H1 (cell line): Measurements from ENCODE around the gene HAT1. TPM values are rescaled to one million over a fixed set of nuclear protein-coding genes. Genes with fewer than 3 reads are reported as not detected.

ENCODE experiments used
- CTCF ChIA-PET: fragments of 300-600 bp; sonication (Branson Sonifier 250); formaldehyde crosslinking; loops from one replicate; lab custom pipeline; 2021; ENCODE audit not compliant: partially characterized antibody; lab: Charles Lee
- POLR2A ChIA-PET: fragments of 300-600 bp; sonication (Branson Sonifier 250); formaldehyde crosslinking; loops from one replicate; lab custom pipeline; 2021; ENCODE audit warnings: inconsistent platforms; ENCODE audit not compliant: partially characterized antibody; lab: Charles Lee
- DNase-seq, 2 experiments: peaks; one replicate each; pipeline versions ENCODE4 v3.0.0 to v3.0.0-alpha.2; 2010 to 2022; ENCODE audit warnings: low spot score in 2 of 2, low read depth in 1 of 2, mixed read lengths in 1 of 2
- FAIRE-seq: peaks from 2 replicates; lab custom pipeline; 2011; peaks lifted over from hg19 to GRCh38; lab: Jason Lieb, UNC
- H2AFZ ChIP-seq: 2 replicates; pipeline ENCODE4 v1.8.1; 2012; ENCODE audit warnings: low read length, inconsistent platforms
- H2AK5ac ChIP-seq: 2 replicates; pipeline ENCODE4 v1.6.1; 2013; ENCODE audit warnings: low read depth, low read length
- H2BK120ac ChIP-seq: replicated peaks from 2 replicates; pipeline ENCODE3; 2013; ENCODE audit warnings: low read depth, low read length, inconsistent platforms
- H2BK12ac ChIP-seq: 2 replicates; pipeline ENCODE4 v1.6.1; 2013; ENCODE audit warnings: low read depth, low read length
- H2BK15ac ChIP-seq: 2 replicates; pipeline ENCODE4 v1.6.1; 2013; ENCODE audit warnings: low read length
- H2BK20ac ChIP-seq: 2 replicates; pipeline ENCODE4 v1.6.1; 2013; ENCODE audit warnings: low read length
- H2BK5ac ChIP-seq: 2 replicates; pipeline ENCODE4 v1.6.1; 2013; ENCODE audit warnings: low read depth, low read length
- H3K14ac ChIP-seq: 2 replicates; pipeline ENCODE4 v1.6.1; 2013; ENCODE audit warnings: inconsistent platforms; ENCODE audit not compliant: insufficient read length
- H3K18ac ChIP-seq: 2 replicates; pipeline ENCODE4 v1.6.1; 2013; ENCODE audit warnings: low read length; ENCODE audit errors: extremely low read depth
- H3K23ac ChIP-seq: 2 replicates; pipeline ENCODE4 v1.6.1; 2013; ENCODE audit warnings: inconsistent platforms; ENCODE audit not compliant: insufficient read length
- H3K23me2 ChIP-seq: 2 replicates; pipeline ENCODE4 v1.6.1; 2013; ENCODE audit warnings: low read depth, low read length
- H3K27ac ChIP-seq: 2 replicates; pipeline ENCODE4 v1.6.1; 2011; ENCODE audit warnings: low read depth, low read length, inconsistent platforms
- H3K27me3 ChIP-seq, 4 experiments: replicated peaks in 1 of 4; 1 replicate in 1 of 4; 2 replicates in 3 of 4; pipeline versions ENCODE4 v1.6.1 to v1.8.1; 2011 to 2013; ENCODE audit warnings: low read length in 3 of 4, mild to moderate bottlenecking in 3 of 4, inconsistent platforms in 2 of 4, mixed read lengths in 2 of 4, moderate library complexity in 1 of 4; ENCODE audit not compliant: control insufficient read depth in 3 of 4, insufficient read depth in 3 of 4; ENCODE audit errors: extremely low read depth in 1 of 4
- H3K36me3 ChIP-seq, 4 experiments: 2 replicates each; pipeline versions ENCODE4 v1.6.1 to v1.8.1; 2011 to 2013; ENCODE audit warnings: mild to moderate bottlenecking in 4 of 4, low read length in 3 of 4, moderate library complexity in 2 of 4, control low read depth in 1 of 4, inconsistent platforms in 1 of 4; ENCODE audit not compliant: insufficient read depth in 4 of 4, control insufficient read depth in 2 of 4
- H3K4ac ChIP-seq: replicated peaks from 2 replicates; pipeline ENCODE3; 2013; ENCODE audit warnings: low read length, low read depth, mixed read lengths, inconsistent platforms; ENCODE audit not compliant: insufficient read length
- H3K4me1 ChIP-seq, 4 experiments: replicated peaks in 1 of 4; 1 replicate in 1 of 4; 2 replicates in 3 of 4; pipeline versions ENCODE4 v1.6.1 to v1.8.1; 2011 to 2013; ENCODE audit warnings: low read length in 3 of 4, inconsistent platforms in 2 of 4, mixed read lengths in 1 of 4; ENCODE audit not compliant: insufficient read depth in 4 of 4, control insufficient read depth in 3 of 4
- H3K4me2 ChIP-seq, 2 experiments: 2 replicates each; pipeline versions ENCODE4 v1.6.1 to v1.8.1; 2011 to 2013; ENCODE audit warnings: low read depth in 2 of 2, low read length in 2 of 2, control low read depth in 1 of 2, inconsistent platforms in 1 of 2, mild to moderate bottlenecking in 1 of 2; ENCODE audit not compliant: insufficient read depth in 1 of 2
- H3K4me3 ChIP-seq, 4 experiments: fragments of 200-600, 300-600 bp in 1 of 4; sonication (generic), shearing (Covaris generic), sonication (Bioruptor Twin) in 1 of 4; 2 replicates each; pipeline versions ENCODE4 v1.5.1 to v1.8.1; 2011 to 2016; ENCODE audit warnings: low read length in 4 of 4, low read depth in 3 of 4, control low read depth in 2 of 4, inconsistent platforms in 2 of 4, mild to moderate bottlenecking in 2 of 4, mixed read lengths in 1 of 4, moderate library complexity in 1 of 4; ENCODE audit not compliant: insufficient read depth in 2 of 4; ENCODE audit errors: extremely low read depth in 1 of 4
- H3K56ac ChIP-seq: replicated peaks from 2 replicates; pipeline ENCODE3; 2013; ENCODE audit warnings: low read depth, mild to moderate bottlenecking, mixed read lengths, low read length, inconsistent platforms; ENCODE audit not compliant: insufficient read length
- H3K79me1 ChIP-seq: 2 replicates; pipeline ENCODE4 v1.6.1; 2013; ENCODE audit warnings: low read depth, low read length, control low read depth
- H3K79me2 ChIP-seq, 2 experiments: 2 replicates each; pipeline versions ENCODE4 v1.6.1 to v1.8.1; 2012 to 2013; ENCODE audit warnings: low read length in 2 of 2, mild to moderate bottlenecking in 2 of 2, inconsistent platforms in 1 of 2; ENCODE audit not compliant: insufficient read depth in 2 of 2, control insufficient read depth in 1 of 2
- H3K9ac ChIP-seq, 4 experiments: replicated peaks in 1 of 4; 1 replicate in 1 of 4; 2 replicates in 3 of 4; pipeline versions ENCODE4 v1.6.1 to v1.8.1; 2011 to 2013; ENCODE audit warnings: low read depth in 3 of 4, low read length in 3 of 4, control low read depth in 2 of 4, mild to moderate bottlenecking in 2 of 4, moderate library complexity in 2 of 4, inconsistent platforms in 1 of 4; ENCODE audit errors: extremely low read depth in 1 of 4
- H3K9me3 ChIP-seq, 2 experiments: 2 replicates each; pipeline versions ENCODE4 v1.6.1 to v1.8.1; 2012 to 2013; ENCODE audit warnings: mild to moderate bottlenecking in 2 of 2, moderate library complexity in 2 of 2, control low read depth in 1 of 2, inconsistent platforms in 1 of 2, low read depth in 1 of 2, low read length in 1 of 2, mixed read lengths in 1 of 2; ENCODE audit not compliant: insufficient read depth in 2 of 2
- H4K20me1 ChIP-seq, 2 experiments: replicated peaks in 1 of 2; 2 replicates each; pipeline versions ENCODE3 to v1.8.1; 2011 to 2013; ENCODE audit warnings: inconsistent platforms in 2 of 2, low read length in 2 of 2, mild to moderate bottlenecking in 1 of 2; ENCODE audit not compliant: insufficient read depth in 2 of 2, control insufficient read depth in 1 of 2
- H4K5ac ChIP-seq: 2 replicates; pipeline ENCODE4 v1.6.1; 2013; ENCODE audit warnings: low read length, low read depth, mixed read lengths, inconsistent platforms; ENCODE audit not compliant: insufficient read length
- H4K8ac ChIP-seq: 2 replicates; pipeline ENCODE4 v1.8.0; 2013; ENCODE audit warnings: mild to moderate bottlenecking, moderate library complexity, low read length, inconsistent platforms; ENCODE audit not compliant: insufficient read depth; ENCODE audit errors: extremely low read depth
- H4K91ac ChIP-seq: replicated peaks from 2 replicates; pipeline ENCODE3; 2013; ENCODE audit warnings: low read length, mixed read lengths, inconsistent platforms; ENCODE audit not compliant: insufficient read length
- CEBPB ChIP-seq: IDR thresholded peaks from 2 replicates; pipeline ENCODE4 v1.6.1; 2012; ENCODE audit warnings: low read depth, low read length
- FOSL1 ChIP-seq: IDR thresholded peaks from 2 replicates; pipeline ENCODE4 v1.6.1; 2011; ENCODE audit warnings: mild to moderate bottlenecking, low read depth, low read length, moderate library complexity; ENCODE audit not compliant: insufficient read depth
- HDAC2 ChIP-seq, 2 experiments: fragments of 300-600 bp in 1 of 2; sonication (generic) in 1 of 2; IDR thresholded peaks; 2 replicates each; pipeline ENCODE4 v1.6.1; 2011 to 2012; ENCODE audit warnings: low read depth in 2 of 2, low read length in 2 of 2, mild to moderate bottlenecking in 2 of 2, moderate library complexity in 2 of 2, borderline replicate concordance in 1 of 2, inconsistent platforms in 1 of 2
- HDAC6 ChIP-seq: IDR thresholded peaks from one replicate; pipeline ENCODE4 v1.7.1; 2012; ENCODE audit warnings: low read depth, mild to moderate bottlenecking, inconsistent platforms, low read length, moderate library complexity
- NRF1 ChIP-seq: IDR thresholded peaks from 2 replicates; pipeline ENCODE4 v1.6.1; 2011; ENCODE audit warnings: mild to moderate bottlenecking, low read depth, low read length, improper control_type of control experiment
- POLR2A ChIP-seq, 2 experiments: IDR thresholded peaks; 1 replicate in 1 of 2; 2 replicates in 1 of 2; pipeline ENCODE4 v1.6.1; 2011; ENCODE audit warnings: low read depth in 2 of 2, low read length in 2 of 2, mild to moderate bottlenecking in 2 of 2; ENCODE audit errors: control extremely low read depth in 1 of 2
- RAD21 ChIP-seq, 2 experiments: IDR thresholded peaks in 1 of 2; conservative IDR thresholded peaks in 1 of 2; 2 replicates each; pipeline ENCODE4 v1.6.1; 2011; ENCODE audit warnings: low read depth in 2 of 2, low read length in 2 of 2, improper control_type of control experiment in 1 of 2, inconsistent platforms in 1 of 2, mild to moderate bottlenecking in 1 of 2, moderate library complexity in 1 of 2
- RNF2 ChIP-seq: fragments of 200-900, 300-1000 bp; sonication (generic); IDR thresholded peaks from 2 replicates; pipeline ENCODE4 v1.7.1; 2016; ENCODE audit warnings: borderline replicate concordance, low read depth, mild to moderate bottlenecking, antibody characterized with exemption, low read length; ENCODE audit not compliant: poor library complexity, severe bottlenecking; ENCODE audit errors: missing control alignments
- SIX5 ChIP-seq: IDR thresholded peaks from 2 replicates; pipeline ENCODE4 v1.6.1; 2011; ENCODE audit warnings: mild to moderate bottlenecking, low read depth, low read length
- TAF1 ChIP-seq: IDR thresholded peaks from 2 replicates; pipeline ENCODE4 v1.6.1; 2011; ENCODE audit warnings: mild to moderate bottlenecking, low read depth, low read length
- TAF7 ChIP-seq: optimal IDR thresholded peaks from 2 replicates; pipeline ENCODE3; 2011; ENCODE audit warnings: low read depth, mild to moderate bottlenecking, inconsistent platforms, low read length, moderate library complexity, borderline replicate concordance
- TBP ChIP-seq: IDR thresholded peaks from 2 replicates; pipeline ENCODE4 v1.6.1; 2011; ENCODE audit warnings: low read depth, low read length, improper control_type of control experiment
- YY1 ChIP-seq: IDR thresholded peaks from 2 replicates; pipeline ENCODE4 v1.6.1; 2011; ENCODE audit warnings: low read depth, mild to moderate bottlenecking, low read length
- WGBS, 2 experiments: shearing (Covaris generic) in 1 of 2; methylation state at CpG; one replicate each; pipeline versions ENCODE4 v1.1.6 to v1.1.7; 2013 to 2015; ENCODE audit warnings: low lambda C conversion rate in 2 of 2, mixed read lengths in 2 of 2, inconsistent platforms in 1 of 2, low coverage in 1 of 2, missing lambda C conversion rate in 1 of 2; ENCODE audit not compliant: insufficient replicate concordance in 2 of 2, insufficient coverage in 1 of 2, insufficient read length in 1 of 2; ENCODE audit errors: extremely low coverage in 1 of 2, missing lambda C conversion rate in 1 of 2; 5-methylcytosine and 5-hydroxymethylcytosine counted together
- polyA plus RNA-seq, 7 experiments: library from polyadenylated mRNA; depleted of rRNA in 3 of 7; stranded (reverse) in 5 of 7; unstranded in 2 of 7; fragments of >200 nt in 5 of 7; fragments of 200-250 nt in 2 of 7; gene quantifications; 1 replicate in 5 of 7; 2 replicates in 1 of 7; 4 replicates in 1 of 7; pipeline versions ENCODE4 v1.2.1 to v1.2.3, GENCODE V29; 2011 to 2013; ENCODE audit warnings: missing spikeins in 2 of 7, mixed read lengths in 2 of 7
- total RNA-seq: library from RNA; stranded (reverse); fragmentation: NEBNext Ultra II Directional; extraction: Animal tissue kit (Norgen Biotek cat#: 25700); gene quantifications from 2 replicates; pipeline ENCODE4 v1.2.1, GENCODE V29; 2021

Gene HAT1
- total and polyA plus RNA-seq, 2 of the 8 experiments (the other 6 are each of a cell fraction or from before 2014, with no cell fraction given) = 44.6 to 74.2 TPM

DNA sequence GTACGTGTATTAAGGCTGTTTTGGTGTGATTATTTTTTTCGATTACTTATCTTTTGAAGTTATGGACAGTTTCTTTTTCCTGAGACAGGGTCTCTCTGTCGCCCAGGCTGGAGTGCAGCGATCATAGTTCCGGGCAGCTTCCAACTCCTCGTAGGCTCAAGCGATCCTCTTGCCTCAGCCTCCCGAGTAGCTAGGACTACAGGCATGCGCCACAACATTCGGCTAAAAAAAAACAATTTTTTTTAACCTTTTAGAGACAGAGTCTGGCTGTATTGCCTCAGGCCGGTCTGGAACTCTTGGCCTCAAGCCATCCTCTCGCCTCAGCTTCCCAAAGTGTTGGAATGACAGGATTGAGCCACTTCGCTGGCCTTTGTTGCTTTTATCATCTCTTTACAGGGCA lies 945 bp downstream of the HAT1 start:
- peaks cover 0 to 46% of the 10 kb centered on the region in 2 experiments; a peak in 2 of 4 replicates for H3K79me2 ChIP-seq

More for the DNA sequence above, 945 bp downstream of the HAT1 start:
- Histone ChIP-seq H3K4me2 (peak overlapping the region; percentile 75 to 86), H3K18ac (no peak overlapping the region), H3K27me3 (no peaks in the 10 kb centered on the region), H2BK12ac (no peak overlapping the region), H4K5ac (no peak overlapping the region), H3K23me2 (peaks cover 5% of the 10 kb centered on the region), H2BK120ac (no peak overlapping the region), H4K91ac (no peak overlapping the region), H3K14ac (no peak overlapping the region), H2BK20ac (no peak overlapping the region), H4K20me1 (no peaks in the 10 kb centered on the region), H3K4me1 (no peaks in the 10 kb centered on the region; a peak in 3 of 7 replicates), H3K23ac (no peak overlapping the region), H3K4me3 (peak overlapping the region; percentile 86 to 98 (median 92)), H2BK15ac (no peak overlapping the region), H2AK5ac (no peak overlapping the region), H2AFZ (no peak overlapping the region), H3K9me3 (no peaks in the 10 kb centered on the region), H4K8ac (peak overlapping the region; percentile 71; the same call in 1 of the 2 replicates), H3K27ac (no peak overlapping the region), H3K36me3 (peaks cover 0 to 15% (median 6%) of the 10 kb centered on the region in 4 experiments; a peak in 3 of 8 replicates), H3K56ac (no peak overlapping the region), H3K79me1 (no peaks in the 10 kb centered on the region), H2BK5ac (no peak overlapping the region; the same call in 1 of the 2 replicates), H3K4ac (no peak overlapping the region), H3K9ac (peak overlapping the region in 2 of 4 experiments; percentile 96; a peak in 4 of 7 replicates)
- ChIA-PET CTCF (interaction anchor here (2.2 kb wide), 1 partner anchor 16 kb away, joined by 7 read pairs; no protein-coding TSS in a partner anchor), POLR2A (interaction anchor here (0.8 to 2.8 kb wide), 4 partner anchors 8 to 29 kb away, joined by 3 to 13 read pairs (median 10); partner anchors contain the start of gene SLC25A12)
- FAIRE-seq (no peak), DNase-seq (no peak)
- no peak for TF ChIP-seq TAF1
- TF ChIP-seq SIX5 = no peak
- no peak for TF ChIP-seq RNF2
- no peak for TF ChIP-seq HDAC6
- TF ChIP-seq TBP = no peak
- TF ChIP-seq FOSL1 = no peak
- no peak for TF ChIP-seq CEBPB
- TF ChIP-seq RAD21 (IDR thresholded peaks at IDR 0.05 in 1 of 2, conservative IDR thresholded peaks at IDR 0.05 in 1 of 2; ENCODE audit: low read depth in 2 of 2, low read length in 2 of 2) = no peak
- TF ChIP-seq POLR2A (IDR thresholded peaks at IDR 0.05; ENCODE audit: control extremely low read depth in 1 of 2, low read depth in 2 of 2, low read length in 2 of 2) = no peak
- no peak for TF ChIP-seq NRF1
- TF ChIP-seq YY1 = no peak
- no peak for TF ChIP-seq TAF7
- no peak for TF ChIP-seq HDAC2 (IDR thresholded peaks at IDR 0.05; ENCODE audit: borderline replicate concordance in 1 of 2, low read depth in 2 of 2, low read length in 2 of 2)
- 70% methylated on average over 13 of the region's 13 CpGs; no CpG with 5 or more reads in 1 of the 2 experiments for WGBS, 2 experiments
